Measurements from ENCODE around the gene IFFO2.

IFFO2 gene

GRCh38 chr1:18884727-18885126 is 71.7 kb downstream of the IFFO2 start:
- no peak for DNase-seq
- TF ChIP-seq GATA1 (IDR thresholded peaks at IDR 0.05; ENCODE audit: low read depth, low read length), result no peak
- no peak for TF ChIP-seq POLR2A (IDR thresholded peaks at IDR 0.05; ENCODE audit: low read length)

GRCh38 chr1:18884419-18884717 is 72.1 kb downstream of the IFFO2 start:
- TF ChIP-seq POLR2A (IDR thresholded peaks at IDR 0.05; ENCODE audit: low read length), result no peak
- no peak for TF ChIP-seq GATA1 (IDR thresholded peaks at IDR 0.05; ENCODE audit: low read depth, low read length)
- DNase-seq, result no peak

- TF ChIP-seq GATA1 (IDR thresholded peaks at IDR 0.05; ENCODE audit: low read depth, low read length), result no peak
- no peak for TF ChIP-seq POLR2A (IDR thresholded peaks at IDR 0.05; ENCODE audit: low read length)
- peak; percentile 70 to 86 for DNase-seq
Measured at GRCh38 chr1:18883636-18884418, 72.6 kb downstream of the IFFO2 start.

DNA sequence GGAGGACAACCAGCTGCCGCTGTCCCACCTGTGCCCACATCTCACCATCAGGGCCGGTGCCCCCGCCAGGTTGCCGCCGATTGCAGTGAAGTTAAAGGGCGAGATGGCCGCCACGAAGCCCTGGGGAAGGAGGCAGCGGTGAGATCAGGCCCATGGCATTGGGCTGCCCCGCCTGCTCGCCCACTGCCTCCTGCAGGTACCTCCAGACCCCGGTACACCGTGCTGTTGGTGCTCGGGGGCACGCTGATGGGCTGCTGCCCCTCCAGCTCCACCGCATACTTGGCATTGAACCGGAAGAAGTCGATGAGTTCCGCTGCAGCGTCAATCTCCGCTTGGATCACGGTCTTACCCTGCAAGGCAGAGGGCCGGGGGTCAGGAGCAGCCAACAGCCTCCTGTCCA is 73.4 kb downstream of the IFFO2 start:
- DNase-seq, result no peak
- TF ChIP-seq GATA1 (IDR thresholded peaks at IDR 0.05; ENCODE audit: low read depth, low read length), result no peak
- no peak for TF ChIP-seq POLR2A (IDR thresholded peaks at IDR 0.05; ENCODE audit: low read length)

DNA sequence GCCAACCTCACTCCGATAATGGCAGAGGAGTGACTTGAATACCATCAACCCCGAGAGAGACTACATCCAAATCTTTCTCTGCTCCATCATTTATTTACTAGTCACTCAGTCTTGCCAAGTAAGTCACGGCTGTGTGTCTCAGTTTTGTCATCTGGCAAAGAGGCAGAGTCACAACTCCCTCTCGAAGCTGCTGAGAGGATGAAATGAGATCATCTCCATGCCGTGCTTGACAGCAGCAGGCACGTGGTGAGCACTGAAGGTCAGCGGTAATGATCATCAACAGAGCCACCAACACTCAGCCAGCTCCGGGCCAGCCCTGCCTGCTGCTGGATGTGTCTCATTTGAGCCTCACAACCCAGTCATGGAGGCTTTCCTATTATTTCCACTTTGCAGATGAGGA is 74.0 kb downstream of the IFFO2 start:
- TF ChIP-seq GATA1 (IDR thresholded peaks at IDR 0.05; ENCODE audit: low read depth, low read length) (no peak), POLR2A (IDR thresholded peaks at IDR 0.05; ENCODE audit: low read length) (no peak)
- no peak for DNase-seq

DNA sequence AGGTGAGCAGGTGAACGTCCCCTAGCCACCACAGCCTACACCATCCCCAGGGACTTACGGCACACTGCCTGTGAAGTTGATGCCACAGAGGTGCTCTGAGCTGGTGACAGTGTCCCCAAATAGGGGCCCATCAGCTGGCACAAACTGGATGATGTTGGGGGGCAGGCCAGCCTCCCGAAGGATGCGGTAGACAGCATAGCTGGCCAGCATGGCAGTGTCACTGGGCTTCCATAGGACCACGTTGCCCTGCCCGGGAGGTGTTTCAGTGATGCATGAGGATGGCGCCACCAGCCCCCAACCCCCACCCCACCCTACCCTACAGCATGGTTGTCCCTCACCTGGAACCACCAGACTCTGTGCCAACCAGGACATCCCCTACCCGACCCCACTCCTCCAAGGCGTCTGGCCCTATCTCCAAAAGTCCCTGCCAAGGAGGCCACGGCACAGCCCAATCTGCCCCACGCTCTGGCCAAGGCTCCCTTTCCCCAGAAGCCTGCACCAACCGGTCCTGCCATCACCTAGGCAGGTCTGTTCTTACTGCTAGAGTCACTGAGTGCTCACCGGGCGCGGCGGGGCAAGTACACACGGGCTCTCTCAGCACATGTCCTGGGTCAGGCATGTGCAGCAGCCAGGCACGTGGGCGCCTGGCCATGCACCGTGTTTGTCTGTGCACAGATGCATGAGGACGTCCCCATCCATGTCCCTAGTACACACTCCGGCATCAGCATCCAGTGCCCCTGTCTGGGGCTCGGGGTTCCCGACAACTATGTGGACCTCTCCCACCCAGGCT is 74.6 kb downstream of the IFFO2 start:
- no peak for DNase-seq
- TF ChIP-seq GATA1 (IDR thresholded peaks at IDR 0.05; ENCODE audit: low read depth, low read length) (no peak), POLR2A (IDR thresholded peaks at IDR 0.05; ENCODE audit: low read length) (no peak)

GRCh38 chr1:18881164-18881563 is 75.3 kb downstream of the IFFO2 start:
- no peak for DNase-seq
- TF ChIP-seq POLR2A (IDR thresholded peaks at IDR 0.05; ENCODE audit: low read length) (no peak), GATA1 (IDR thresholded peaks at IDR 0.05; ENCODE audit: low read depth, low read length) (no peak)

- no peak for DNase-seq
- no peak for TF ChIP-seq POLR2A (IDR thresholded peaks at IDR 0.05; ENCODE audit: low read length)
- TF ChIP-seq GATA1 (IDR thresholded peaks at IDR 0.05; ENCODE audit: low read depth, low read length), result no peak
Measured at GRCh38 chr1:18880585-18880984, 75.9 kb downstream of the IFFO2 start.

DNA sequence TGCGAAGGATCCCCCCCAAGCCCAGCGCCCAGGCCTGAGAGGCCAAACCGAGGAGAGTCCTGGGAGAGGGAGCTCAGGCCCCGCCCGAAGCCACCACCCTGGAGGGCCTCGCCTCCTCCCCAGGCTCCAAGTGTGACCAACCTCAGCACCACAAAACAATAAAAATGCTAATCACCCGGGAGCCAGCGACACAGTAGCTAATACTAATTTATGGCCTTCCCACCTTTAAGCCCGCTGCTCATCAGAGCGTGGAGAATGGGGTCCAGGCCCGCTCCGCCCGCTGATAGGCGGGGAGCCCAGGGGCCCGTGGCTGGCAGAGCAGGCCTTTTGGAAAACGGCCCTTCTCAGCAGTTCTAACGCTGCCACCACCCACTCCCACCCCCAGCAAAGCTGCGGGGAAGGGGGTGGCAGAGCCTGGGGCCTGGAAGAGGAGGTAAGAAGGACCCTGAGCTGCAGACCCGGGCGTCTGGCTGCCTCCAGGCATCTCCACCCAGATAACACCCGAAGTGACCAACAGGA is 76.6 kb downstream of the IFFO2 start:
- TF ChIP-seq GATA1 (IDR thresholded peaks at IDR 0.05; ENCODE audit: low read depth, low read length) (no peak), POLR2A (IDR thresholded peaks at IDR 0.05; ENCODE audit: low read length) (no peak)
- no peak for DNase-seq

- TF ChIP-seq GATA1 (IDR thresholded peaks at IDR 0.05; ENCODE audit: low read depth, low read length) (no peak), POLR2A (IDR thresholded peaks at IDR 0.05; ENCODE audit: low read length) (no peak)
- DNase-seq, result no peak
Measured at GRCh38 chr1:18879215-18879790, 77.2 kb downstream of the IFFO2 start.

DNA sequence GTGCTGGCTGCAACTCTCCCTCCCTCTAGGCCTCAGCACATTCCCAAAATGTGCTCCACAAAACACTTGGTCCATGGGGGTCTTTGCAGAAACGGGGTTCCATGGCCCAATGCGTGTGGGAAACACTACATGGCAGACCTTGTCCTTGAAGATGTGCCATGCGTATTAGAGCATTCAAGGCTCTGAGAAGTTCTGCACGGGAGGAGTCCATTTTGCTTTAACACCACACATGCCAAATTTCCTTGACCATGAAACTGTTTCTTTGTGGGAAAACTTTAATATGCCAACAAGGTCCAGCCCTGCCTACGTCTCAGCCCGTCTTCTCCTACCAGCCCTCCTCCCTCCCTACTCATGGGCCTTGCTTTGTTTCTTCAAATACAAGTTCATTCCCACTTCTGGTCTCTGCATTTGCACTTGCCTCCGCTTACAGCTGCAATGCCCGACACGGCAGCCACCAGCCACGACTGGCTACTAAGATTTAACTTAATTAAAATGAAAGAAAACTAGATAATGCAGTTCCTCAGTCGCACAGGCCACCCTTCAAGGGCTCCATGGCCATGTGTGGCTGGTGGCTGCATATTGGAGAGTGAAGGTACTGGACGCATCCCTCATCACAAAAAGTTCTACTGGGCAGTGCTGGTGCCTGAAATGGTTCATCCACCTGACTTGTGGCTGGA is 77.8 kb downstream of the IFFO2 start:
- TF ChIP-seq GATA1 (IDR thresholded peaks at IDR 0.05; ENCODE audit: low read depth, low read length) (no peak), POLR2A (IDR thresholded peaks at IDR 0.05; ENCODE audit: low read length) (no peak)
- no peak for DNase-seq

DNA sequence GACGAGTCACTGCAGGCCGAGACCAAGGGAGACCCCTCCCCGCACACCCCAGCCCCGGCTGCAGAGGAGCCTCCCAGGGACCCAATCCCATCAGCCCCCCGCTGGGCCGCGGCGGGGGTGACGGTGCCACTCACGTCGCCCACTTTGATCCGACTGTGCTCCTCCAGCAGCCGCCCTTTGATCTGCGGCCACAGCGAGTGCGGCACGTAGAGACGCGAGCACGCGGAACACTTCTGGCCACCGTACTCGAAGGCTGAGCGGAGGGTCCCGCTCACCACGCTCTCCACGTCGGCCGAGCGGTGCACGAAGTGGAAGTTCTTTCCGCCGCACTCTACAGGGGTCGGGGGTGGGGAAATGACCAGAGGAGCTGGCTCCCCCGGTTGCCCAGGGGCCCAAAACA is 79.2 kb downstream of the IFFO2 start:
- TF ChIP-seq GATA1 (IDR thresholded peaks at IDR 0.05; ENCODE audit: low read depth, low read length) (no peak), POLR2A (IDR thresholded peaks at IDR 0.05; ENCODE audit: low read length) (no peak)
- no peak for DNase-seq

DNA sequence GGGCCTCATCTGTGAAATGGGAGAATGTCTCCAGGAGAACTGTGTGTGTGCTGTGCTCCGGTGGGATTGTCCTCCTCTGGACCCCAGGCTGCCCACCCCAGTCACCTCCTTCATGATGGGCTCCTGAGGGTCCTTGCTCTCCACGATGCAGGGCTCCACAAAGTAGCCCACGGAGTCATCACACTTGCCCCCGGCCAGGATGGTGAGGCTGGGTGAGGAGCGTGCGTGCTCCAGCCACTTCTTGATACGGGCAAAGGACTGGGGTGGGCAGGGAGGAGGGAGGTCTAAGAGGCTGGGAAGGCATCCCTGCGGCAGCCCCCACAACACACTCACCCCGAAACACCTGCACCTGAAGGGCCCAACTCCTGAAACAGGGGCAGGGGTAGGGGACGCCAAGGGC is 80.3 kb downstream of the IFFO2 start:
- no peak for DNase-seq
- TF ChIP-seq GATA1 (IDR thresholded peaks at IDR 0.05; ENCODE audit: low read depth, low read length) (no peak), POLR2A (IDR thresholded peaks at IDR 0.05; ENCODE audit: low read length) (no peak)

- TF ChIP-seq POLR2A (IDR thresholded peaks at IDR 0.05; ENCODE audit: low read length) (no peak), GATA1 (IDR thresholded peaks at IDR 0.05; ENCODE audit: low read depth, low read length) (no peak)
- DNase-seq, result no peak
Measured at GRCh38 chr1:18875796-18876128, 80.7 kb downstream of the IFFO2 start.
